HFFc6 (cell line): ENCODE measurements around the gene FRRS1L. TPM values are rescaled to one million over a fixed set of nuclear protein-coding genes. Genes with fewer than 3 reads are reported as not detected.

Experiments
- DNase-seq: peaks from one replicate; pipeline ENCODE4 v3.0.0-alpha.2; 2018
- H3K27ac Mint-ChIP-seq: 2 replicates; pipeline ENCODE4 v1.8.0; 2020; ENCODE audit warnings: mild to moderate bottlenecking, mixed read lengths
- H3K27me3 Mint-ChIP-seq: 2 replicates; pipeline ENCODE4 v1.8.0; 2021; ENCODE audit warnings: mild to moderate bottlenecking, moderate library complexity, mixed read lengths; ENCODE audit not compliant: insufficient read depth
- H3K36me3 Mint-ChIP-seq: 2 replicates; pipeline ENCODE4 v1.8.0; 2021; ENCODE audit warnings: low read depth, mixed read lengths
- H3K4me1 Mint-ChIP-seq: 2 replicates; pipeline ENCODE4 v1.8.0; 2020; ENCODE audit warnings: low read depth, mixed read lengths
- H3K4me3 Mint-ChIP-seq: 2 replicates; pipeline ENCODE4 v1.8.0; 2020; ENCODE audit warnings: mild to moderate bottlenecking, moderate library complexity, mixed read lengths
- H3K9me3 Mint-ChIP-seq: 2 replicates; pipeline ENCODE4 v1.8.0; 2020; ENCODE audit warnings: mild to moderate bottlenecking, mixed read lengths
- CTCF ChIP-seq: fragments of 200-600 bp; sonication (generic); IDR thresholded peaks from 2 replicates; pipeline ENCODE4 v1.5.0; 2021; ENCODE audit warnings: antibody characterized with exemption, mild to moderate bottlenecking
- total RNA-seq, 6 experiments: library from RNA; stranded (reverse); fragmentation: NEBNext Ultra II Directional; extraction: Animal tissue kit (Norgen Biotek cat#: 25700); gene quantifications; 2 replicates in 1 of 6; 3 replicates in 5 of 6; pipeline ENCODE4 v1.2.3, GENCODE V29; 2021

FRRS1L gene
- total RNA-seq, 6 experiments from 2014 or later: not detected

GRCh38 chr9:109182550-109182939 is 15.5 kb upstream of the FRRS1L start:
- DNase-seq: no peak
- Mint-ChIP-seq H3K4me3 (no peak overlapping the region), H3K27ac (no peak overlapping the region), H3K36me3 (no peaks in the 10 kb centered on the region), H3K27me3 (peaks cover 20% of the 10 kb centered on the region), H3K4me1 (no peaks in the 10 kb centered on the region), H3K9me3 (no peaks in the 10 kb centered on the region)
- TF ChIP-seq CTCF: no peak

- Mint-ChIP-seq H3K36me3 (no peaks in the 10 kb centered on the region), H3K9me3 (no peaks in the 10 kb centered on the region), H3K4me3 (no peak overlapping the region), H3K4me1 (no peaks in the 10 kb centered on the region), H3K27me3 (peaks cover 20% of the 10 kb centered on the region), H3K27ac (no peak overlapping the region)
- TF ChIP-seq CTCF: no peak
- no peak for DNase-seq
Observed at GRCh38 chr9:109181284-109181683, 14.2 kb upstream of the FRRS1L start.

- no peaks in the 10 kb centered on the region for H3K4me1 Mint-ChIP-seq
- no peak overlapping the region for H3K4me3 Mint-ChIP-seq
- no peak for TF ChIP-seq CTCF
- no peaks in the 10 kb centered on the region for H3K9me3 Mint-ChIP-seq
- H3K27ac Mint-ChIP-seq: no peak overlapping the region
- no peaks in the 10 kb centered on the region for H3K36me3 Mint-ChIP-seq
- H3K27me3 Mint-ChIP-seq: peaks cover 22% of the 10 kb centered on the region
- DNase-seq: no peak
Observed at GRCh38 chr9:109179801-109180523, 12.9 kb upstream of the FRRS1L start.

GRCh38 chr9:109176963-109177362 is 9.9 kb upstream of the FRRS1L start:
- Mint-ChIP-seq H3K27me3 (peaks cover 22% of the 10 kb centered on the region), H3K9me3 (no peaks in the 10 kb centered on the region), H3K4me3 (no peak overlapping the region), H3K4me1 (peaks cover 4% of the 10 kb centered on the region), H3K27ac (no peak overlapping the region), H3K36me3 (no peaks in the 10 kb centered on the region)
- TF ChIP-seq CTCF: no peak
- DNase-seq: no peak

- TF ChIP-seq CTCF: no peak
- Mint-ChIP-seq H3K36me3 (no peaks in the 10 kb centered on the region), H3K9me3 (no peaks in the 10 kb centered on the region), H3K27ac (no peak overlapping the region), H3K27me3 (peaks cover 20% of the 10 kb centered on the region), H3K4me3 (no peak overlapping the region), H3K4me1 (peaks cover 10% of the 10 kb centered on the region)
- no peak for DNase-seq
Observed at GRCh38 chr9:109176386-109176785, 9.3 kb upstream of the FRRS1L start.
